SKM-1 treated with dmso at 0.1 percent for 144 hours (cell line): ENCODE measurements around the gene SLC66A3.
"Not testable (repeated sequence)": the region's sequence is repeated elsewhere in the genome, so short reads cannot be mapped to it uniquely, and the experiment has no call there.

ENCODE experiments used
- DNase-seq: peaks from one replicate; lab custom pipeline; 2025; ENCODE audit not compliant: unreplicated experiment; lab: John Stamatoyannopoulos, UW

Gene SLC66A3

GRCh38 chr2:11163439-11164317, 8.4 kb downstream of the SLC66A3 start:
- no peak for DNase-seq

GRCh38 chr2:11165046-11165445, 9.8 kb downstream of the SLC66A3 start:
- DNase-seq: not testable (repeated sequence)

DNA sequence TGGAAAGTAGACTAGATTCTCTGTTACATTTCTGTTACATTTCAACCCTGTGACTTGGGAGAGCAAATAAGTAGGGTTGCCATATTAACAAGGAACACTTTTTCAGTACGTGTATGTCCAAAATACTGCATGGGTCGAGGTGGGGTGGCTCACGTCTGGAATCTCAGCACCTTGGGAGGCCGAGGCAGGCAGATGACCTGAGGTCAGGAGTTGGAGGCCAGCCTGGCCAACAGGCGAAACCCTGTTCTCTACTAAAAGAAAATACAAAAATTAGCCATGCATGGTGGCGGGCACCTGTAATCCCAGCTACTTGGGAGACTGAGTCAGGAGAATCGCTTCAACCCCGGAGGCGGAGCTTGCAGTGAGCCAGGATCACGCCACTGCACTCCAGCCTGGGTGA, 11.2 kb downstream of the SLC66A3 start:
- no peak for DNase-seq

DNA sequence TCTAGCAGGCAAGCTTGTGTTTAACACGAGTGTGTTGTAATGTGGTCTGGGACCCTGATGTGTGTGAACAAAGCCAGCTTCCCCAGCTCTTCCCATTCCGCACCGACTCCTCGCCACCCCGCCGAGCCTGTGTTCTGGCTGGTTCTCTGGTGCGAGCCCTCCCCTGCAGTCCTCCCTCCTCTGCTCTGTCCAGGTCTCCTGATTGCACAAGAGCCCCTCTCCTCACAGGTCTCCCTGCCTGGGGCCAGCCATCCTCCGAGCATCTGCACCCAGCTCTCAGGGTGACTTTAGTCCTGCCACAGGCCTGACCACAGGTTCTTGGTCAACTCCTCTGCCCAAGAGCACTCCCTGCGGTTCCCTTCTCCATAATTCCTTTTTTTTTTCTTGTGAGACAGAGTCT, 13.2 kb downstream of the SLC66A3 start:
- DNase-seq: peak; percentile 75

DNA sequence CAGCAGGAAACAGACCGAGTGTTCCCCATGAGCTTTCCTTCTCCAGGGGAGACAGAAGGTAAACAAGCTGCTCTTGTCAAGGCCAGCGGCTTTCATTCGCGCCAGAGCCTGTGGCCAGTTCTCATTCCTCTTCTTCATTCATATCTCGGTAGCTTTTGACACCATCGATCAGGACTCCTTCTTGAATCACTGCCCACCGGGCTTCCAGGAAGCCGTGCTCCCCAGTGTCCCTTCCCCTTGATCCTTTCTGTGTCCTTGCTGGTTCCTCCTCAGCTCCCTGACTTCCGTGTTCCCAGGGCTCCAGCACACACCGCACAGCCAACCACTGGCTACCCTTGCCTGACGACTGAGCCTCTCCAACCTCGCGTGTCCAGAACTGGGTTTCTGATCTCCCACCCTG, 14.1 kb downstream of the SLC66A3 start:
- DNase-seq: no peak

- no peak for DNase-seq
These were observed 19.0 kb downstream of the SLC66A3 start for GRCh38 chr2:11174222-11174621.

DNA sequence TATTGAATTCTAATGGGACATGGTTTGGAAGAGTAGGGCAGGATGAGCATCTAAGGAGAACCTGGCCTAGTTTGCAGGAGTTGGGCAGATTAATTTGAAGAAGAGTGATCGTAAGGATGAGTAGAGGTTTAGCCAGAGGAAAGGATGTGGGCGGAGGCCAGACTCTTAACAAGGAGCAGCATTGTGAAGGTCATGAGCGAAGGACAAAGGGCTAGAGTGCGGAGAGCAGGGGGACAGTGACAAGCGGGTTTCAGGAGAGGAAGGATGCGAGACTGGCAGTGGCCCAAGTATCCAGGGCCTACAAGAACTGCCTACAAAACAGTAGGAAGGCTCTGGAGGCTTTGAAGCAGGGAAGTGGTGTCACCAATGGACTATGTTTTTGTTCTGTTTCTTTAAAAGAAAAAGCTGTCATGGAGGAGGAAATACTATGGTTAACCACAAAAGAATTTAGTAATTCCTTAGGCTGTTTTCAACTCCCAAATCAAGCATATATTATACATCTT, 20.1 kb downstream of the SLC66A3 start:
- DNase-seq: peak; percentile 44

DNA sequence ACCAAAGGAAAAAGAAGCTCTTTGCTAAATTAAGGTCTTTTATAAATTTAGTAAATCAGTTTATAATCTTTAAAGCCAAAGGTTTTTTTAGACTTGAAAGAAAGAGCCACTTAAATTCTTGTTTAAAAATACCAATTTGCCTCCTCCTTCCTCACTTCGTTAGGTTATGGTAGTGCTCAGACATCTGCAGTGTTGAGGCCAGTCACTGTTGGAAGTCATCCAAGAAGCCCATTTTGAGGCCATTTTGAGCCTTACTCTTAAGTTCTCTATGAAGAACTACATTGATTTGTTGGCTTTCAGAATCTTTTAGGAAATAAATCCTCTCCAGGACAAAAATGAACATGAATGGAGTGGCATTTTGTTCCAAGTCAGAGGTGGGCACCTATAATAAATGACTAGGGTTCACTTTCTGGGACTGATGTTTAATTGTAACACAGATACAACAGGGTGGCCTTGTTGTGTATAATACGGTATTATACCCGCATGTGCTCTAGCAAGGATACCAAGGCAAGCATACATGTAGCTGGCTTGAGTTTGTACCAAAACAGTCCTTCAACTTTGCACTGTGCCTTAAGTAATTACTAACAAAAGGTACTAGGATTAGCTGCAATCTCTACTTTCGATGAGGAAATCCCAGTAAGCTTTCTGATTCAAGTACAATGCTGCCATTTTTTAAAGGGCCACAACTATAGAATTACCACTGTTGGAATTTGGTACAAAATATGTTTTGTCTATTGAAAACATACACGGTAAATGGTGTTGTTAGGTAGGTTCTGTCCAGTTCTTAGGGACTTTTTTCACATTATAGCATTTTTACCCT, 22.8 kb downstream of the SLC66A3 start:
- no peak for DNase-seq

DNA sequence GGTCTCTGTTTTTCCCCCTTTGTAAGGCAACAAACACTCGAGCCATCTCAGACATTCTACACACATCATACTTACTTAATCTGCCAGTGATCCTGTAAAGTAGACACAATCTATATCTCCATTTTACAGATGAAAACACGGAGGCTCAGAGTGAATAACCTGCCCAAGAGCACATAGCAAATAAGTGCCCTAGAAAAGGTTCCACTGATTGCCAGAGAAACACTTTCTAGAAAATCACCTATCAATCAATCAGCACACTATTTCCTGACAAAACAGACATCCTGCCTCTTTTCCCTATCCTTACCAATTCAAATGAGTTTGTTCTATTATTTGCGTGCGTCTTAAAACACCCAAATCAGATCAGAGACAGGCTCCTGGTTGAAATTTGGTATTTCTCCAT, 23.9 kb downstream of the SLC66A3 start:
- DNase-seq: no peak

- no peak for DNase-seq
These were observed 24.6 kb downstream of the SLC66A3 start for GRCh38 chr2:11179899-11180298.

DNA sequence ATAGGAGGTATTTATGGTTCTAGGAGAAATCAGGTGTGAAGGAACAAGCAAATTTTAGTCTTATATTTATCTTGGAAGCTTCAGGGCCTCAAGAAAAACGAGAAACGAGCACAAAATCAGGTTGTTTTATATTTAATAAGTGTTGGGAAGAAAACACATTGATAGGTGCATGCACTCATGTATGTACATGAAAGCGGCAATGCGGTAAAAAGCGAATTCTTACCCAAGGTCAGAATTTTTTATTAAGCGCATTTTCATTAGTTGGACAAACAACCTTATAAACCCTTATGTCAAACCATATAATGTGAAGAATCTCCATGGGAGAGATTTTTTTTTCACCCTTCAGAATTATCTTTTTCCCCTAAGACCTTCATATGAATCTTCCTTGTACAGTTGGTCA, 25.4 kb downstream of the SLC66A3 start:
- DNase-seq: no peak

- DNase-seq: no peak
These were observed 27.7 kb downstream of the SLC66A3 start for GRCh38 chr2:11182951-11183350.

GRCh38 chr2:11186145-11186544, 30.9 kb downstream of the SLC66A3 start:
- no peak for DNase-seq

- no peak for DNase-seq
These were observed 31.9 kb downstream of the SLC66A3 start for GRCh38 chr2:11187083-11187619.

GRCh38 chr2:11187731-11188130, 32.5 kb downstream of the SLC66A3 start:
- DNase-seq: peak; percentile 78

DNA sequence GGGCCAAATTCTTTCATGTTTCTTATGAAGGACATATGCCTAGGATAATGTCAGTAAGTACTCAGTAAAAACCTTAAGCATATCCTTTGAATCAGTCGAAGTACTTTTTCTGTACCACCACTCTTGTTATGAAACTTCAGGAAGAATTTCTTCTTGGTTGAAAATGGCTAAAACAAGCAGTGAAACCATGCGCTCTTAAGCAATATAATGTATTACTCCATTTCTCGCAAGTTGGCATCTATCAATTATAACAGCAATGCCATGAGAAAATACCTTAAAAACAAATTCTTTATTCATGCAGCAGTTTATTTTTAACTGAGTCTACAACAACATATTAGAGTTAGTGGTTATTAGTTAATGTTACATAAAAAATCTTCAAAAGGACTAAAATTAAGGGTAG, 41.0 kb downstream of the SLC66A3 start:
- no peak for DNase-seq

DNA sequence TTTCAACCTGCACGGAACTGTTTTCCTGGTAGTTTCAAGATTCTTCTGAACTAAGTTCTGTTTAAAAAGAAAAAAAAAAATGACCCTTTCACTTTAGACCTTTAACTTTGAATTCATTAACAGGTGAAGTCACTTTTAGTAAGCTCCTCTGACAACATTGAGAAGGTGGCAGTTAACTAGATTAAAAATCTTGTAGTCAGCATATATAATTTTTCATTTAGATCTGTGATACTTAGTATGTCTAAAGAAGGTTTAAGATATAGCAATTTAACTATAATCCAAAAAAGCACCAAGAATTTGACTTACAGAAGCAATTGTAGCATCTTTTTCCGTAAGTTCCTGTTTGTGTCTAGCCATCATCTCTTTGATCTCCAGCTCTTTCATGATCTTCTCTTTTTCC, 45.4 kb downstream of the SLC66A3 start:
- DNase-seq: no peak

GRCh38 chr2:11201969-11202368, 46.7 kb downstream of the SLC66A3 start:
- DNase-seq: no peak

GRCh38 chr2:11203480-11203879, 48.2 kb downstream of the SLC66A3 start:
- DNase-seq: no peak

GRCh38 chr2:11208083-11208482, 52.8 kb downstream of the SLC66A3 start:
- no peak for DNase-seq

DNA sequence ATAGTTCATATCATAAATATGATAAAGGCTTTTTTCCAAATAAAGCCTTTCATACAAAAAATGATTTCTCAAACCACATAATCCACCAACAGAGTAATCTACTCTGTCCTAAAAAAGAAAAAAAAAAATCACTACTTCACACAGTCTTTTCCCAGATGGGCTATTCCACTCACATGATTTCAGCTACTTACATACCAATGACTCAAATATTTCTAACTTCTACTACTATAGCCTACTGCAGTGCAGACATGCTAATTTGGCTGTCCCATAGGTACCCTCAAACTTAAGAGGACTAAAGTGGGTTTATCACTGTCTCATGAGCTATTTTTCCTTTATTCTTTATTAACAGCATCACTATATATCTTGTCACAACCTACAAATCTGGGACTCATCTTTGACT, 57.4 kb downstream of the SLC66A3 start:
- DNase-seq: no peak
